Retinal pigment epithelial cell (primary cell): ENCODE data around the gene ZNF200.
"Not testable (repeated sequence)": the region's sequence is repeated elsewhere in the genome, so short reads cannot be mapped to it uniquely, and the experiment has no call there.

Experiments
- DNase-seq: peaks from one replicate; pipeline ENCODE4 v3.0.0-alpha.2; 2010; ENCODE audit warnings: low read depth
- H3K4me3 ChIP-seq: 2 replicates; pipeline ENCODE4 v1.5.1; 2011; ENCODE audit warnings: mild to moderate bottlenecking, low read length, control low read depth, moderate library complexity
- CTCF ChIP-seq: conservative IDR thresholded peaks from 2 replicates; pipeline ENCODE4 v1.5.1; 2011; ENCODE audit warnings: low read depth, low read length, control low read depth, inconsistent platforms

Gene ZNF200

DNA sequence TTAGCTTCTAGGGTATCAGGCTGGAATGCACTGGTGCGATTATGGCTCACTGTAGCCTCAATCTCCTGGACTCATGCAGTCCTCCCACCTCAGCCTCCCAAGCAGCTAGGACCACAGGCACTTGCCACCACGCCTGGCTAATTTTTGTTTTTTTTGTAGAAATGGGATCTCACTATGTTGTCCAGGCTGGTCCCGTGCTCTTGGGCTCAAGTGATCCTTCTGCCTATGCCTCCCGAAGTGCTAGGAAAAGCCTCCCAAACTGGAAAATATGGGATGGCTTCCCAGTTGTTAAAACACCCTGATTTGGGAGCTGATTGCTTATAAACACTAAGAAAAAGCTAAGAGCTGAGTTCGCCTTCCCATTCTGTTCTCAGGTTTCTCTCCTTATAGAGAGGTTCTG is 41.7 kb upstream of the ZNF200 start:
- no peak for TF ChIP-seq CTCF
- H3K4me3 ChIP-seq, result no peak overlapping the region

GRCh38 chr16:3274947-3275346 is 40.0 kb upstream of the ZNF200 start:
- no peak for TF ChIP-seq CTCF

More for the DNA sequence above, 41.7 kb upstream of the ZNF200 start:
- no peak for DNase-seq

GRCh38 chr16:3274490-3274889 is 39.5 kb upstream of the ZNF200 start:
- no peak for TF ChIP-seq CTCF
- H3K4me3 ChIP-seq, result no peak overlapping the region
- DNase-seq, result no peak

More at GRCh38 chr16:3274947-3275346, 40.0 kb upstream of the ZNF200 start:
- DNase-seq, result no peak
- no peak overlapping the region for H3K4me3 ChIP-seq

- H3K4me3 ChIP-seq, DNase-seq: not testable (repeated sequence)
Measured at GRCh38 chr16:3271281-3271680, 36.3 kb upstream of the ZNF200 start.

DNA sequence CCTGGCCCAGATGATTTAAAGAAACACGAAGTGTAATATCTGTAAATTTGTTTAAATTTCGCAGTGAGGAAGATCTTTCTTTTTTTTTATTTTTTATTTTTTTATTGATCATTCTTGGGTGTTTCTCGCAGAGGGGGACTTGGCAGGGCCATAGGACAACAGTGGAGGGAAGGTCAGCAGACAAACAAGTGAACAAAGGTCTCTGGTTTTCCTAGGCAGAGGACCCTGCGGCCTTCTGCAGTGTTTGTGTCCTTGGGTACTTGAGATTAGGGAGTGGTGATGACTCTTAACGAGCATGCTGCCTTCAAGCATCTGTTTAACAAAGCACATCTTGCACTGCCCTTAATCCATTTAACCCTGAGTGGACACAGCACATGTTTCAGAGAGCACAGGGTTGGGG is 35.8 kb upstream of the ZNF200 start:
- H3K4me3 ChIP-seq, DNase-seq: not testable (repeated sequence)

- no peak for TF ChIP-seq CTCF
- no peak overlapping the region for H3K4me3 ChIP-seq
- DNase-seq, result no peak
Measured at GRCh38 chr16:3268294-3268693, 33.3 kb upstream of the ZNF200 start.

DNA sequence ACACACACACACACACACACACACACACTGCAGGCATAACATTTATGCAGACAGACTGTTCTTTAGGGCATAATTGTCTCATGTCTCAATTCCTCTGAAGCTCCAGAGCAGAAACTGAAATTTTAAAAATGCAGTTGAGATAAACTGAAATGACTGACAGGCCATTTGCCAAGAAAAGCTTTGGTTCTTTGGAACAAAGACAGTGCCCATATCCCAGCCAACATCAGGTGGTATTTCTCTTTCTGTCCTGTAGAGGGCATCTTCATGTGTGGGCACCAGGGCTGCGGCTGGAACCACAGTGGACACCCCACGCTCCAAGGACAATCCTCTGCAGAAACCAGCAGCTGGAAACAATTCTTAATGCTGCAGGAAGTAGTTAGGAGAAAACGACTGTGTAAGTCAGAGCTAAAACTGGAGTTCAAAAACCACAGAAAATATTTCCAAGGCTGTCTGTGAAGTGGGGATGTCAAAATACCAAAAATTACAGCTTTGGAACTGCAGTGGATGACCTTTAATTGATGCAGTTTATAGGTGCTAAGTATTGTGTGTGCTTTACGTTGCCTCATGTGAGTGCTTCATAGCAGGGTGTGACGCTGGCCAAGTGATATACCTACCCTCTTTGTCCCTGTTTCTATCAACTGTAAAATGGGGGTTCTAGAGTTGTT is 32.0 kb upstream of the ZNF200 start:
- TF ChIP-seq CTCF, result peak; percentile 65
- no peak overlapping the region for H3K4me3 ChIP-seq
- no peak for DNase-seq

DNA sequence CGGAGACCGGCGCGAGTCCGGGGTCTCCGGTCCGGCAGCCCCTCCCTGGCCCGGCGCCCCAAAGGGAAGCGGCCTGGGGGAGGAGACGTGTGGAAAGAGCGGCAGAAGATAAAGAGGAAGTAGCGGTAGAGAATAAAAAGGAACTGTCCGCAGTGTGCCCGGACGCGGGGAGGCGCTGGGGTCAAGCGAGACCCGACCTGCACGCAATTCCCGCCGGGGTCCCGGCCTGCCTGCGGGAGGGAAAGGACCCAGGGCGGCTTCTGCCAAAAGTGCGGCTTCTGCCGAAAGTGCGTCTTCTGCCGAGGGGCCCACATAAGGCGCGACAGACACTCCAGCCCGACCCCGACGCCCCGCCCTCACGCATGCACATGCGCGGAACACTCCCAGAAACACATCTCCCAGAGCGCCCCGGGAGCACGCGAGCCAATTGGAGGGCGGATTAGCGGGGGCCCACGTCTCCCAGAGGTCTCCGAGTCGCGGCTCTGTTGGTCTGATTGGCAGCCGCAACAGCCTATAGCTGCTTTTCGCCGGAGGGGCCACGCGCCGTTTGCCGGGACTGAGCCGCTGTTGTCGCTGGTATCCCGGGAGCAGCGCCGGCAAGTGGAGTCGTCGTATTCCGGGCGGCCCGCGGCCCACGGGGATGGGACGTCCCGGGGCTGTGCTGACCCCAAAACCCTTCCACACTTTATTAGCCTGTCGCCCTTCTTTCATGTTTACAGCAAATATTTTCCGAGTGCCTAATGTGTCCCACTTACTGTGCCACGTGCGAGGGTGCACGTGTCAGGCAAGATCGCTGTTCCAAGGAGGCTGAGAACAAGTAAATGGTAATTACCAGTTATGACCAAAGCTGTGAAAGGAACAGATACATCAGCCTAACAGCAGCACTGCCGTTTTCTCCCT is 29.4 kb upstream of the ZNF200 start:
- DNase-seq, result peak; percentile 89
- peak; percentile 47 for TF ChIP-seq CTCF
- H3K4me3 ChIP-seq, result peak overlapping the region; percentile 71
